Neural crest cell (in vitro differentiated cells): ENCODE measurements around the gene KRT23. TPM values are rescaled to one million over a fixed set of nuclear protein-coding genes. Genes with fewer than 3 reads are reported as not detected.

Experiments used
- DNase-seq: peaks from one replicate; pipeline ENCODE4 v3.0.0; 2021; ENCODE audit warnings: low read depth, mixed read lengths, low spot score
- H3K27ac Mint-ChIP-seq: one replicate; pipeline ENCODE4 v1.8.0; 2021; ENCODE audit warnings: mild to moderate bottlenecking, mixed read lengths; ENCODE audit not compliant: unreplicated experiment
- H3K27me3 Mint-ChIP-seq: 2 replicates; pipeline ENCODE4 v1.8.0; 2021; ENCODE audit warnings: low read depth, mild to moderate bottlenecking, mixed read lengths
- H3K36me3 Mint-ChIP-seq: 2 replicates; pipeline ENCODE4 v1.8.0; 2021; ENCODE audit warnings: low read depth, mild to moderate bottlenecking, mixed read lengths
- H3K4me1 Mint-ChIP-seq: 2 replicates; pipeline ENCODE4 v1.8.0; 2021; ENCODE audit warnings: mixed read lengths
- H3K4me3 Mint-ChIP-seq: one replicate; pipeline ENCODE4 v1.8.0; 2021; ENCODE audit warnings: mild to moderate bottlenecking, mixed read lengths
- H3K9me3 Mint-ChIP-seq: 2 replicates; pipeline ENCODE4 v1.8.0; 2021; ENCODE audit warnings: mixed read lengths
- total RNA-seq: library from RNA; stranded (reverse); gene quantifications from 2 replicates; pipeline ENCODE4 v1.2.1, GENCODE V29; 2021
- TF ChIP-seq, protein P1 (sequence below): fragments of 200-600 bp; sonication (generic); conservative IDR thresholded peaks from 2 replicates; pipeline ENCODE4 v1.5.0; 2021; ENCODE audit warnings: antibody characterized with exemption, mild to moderate bottlenecking

Gene KRT23
- total RNA-seq, 1 donor from 2014 or later = not detected

DNA sequence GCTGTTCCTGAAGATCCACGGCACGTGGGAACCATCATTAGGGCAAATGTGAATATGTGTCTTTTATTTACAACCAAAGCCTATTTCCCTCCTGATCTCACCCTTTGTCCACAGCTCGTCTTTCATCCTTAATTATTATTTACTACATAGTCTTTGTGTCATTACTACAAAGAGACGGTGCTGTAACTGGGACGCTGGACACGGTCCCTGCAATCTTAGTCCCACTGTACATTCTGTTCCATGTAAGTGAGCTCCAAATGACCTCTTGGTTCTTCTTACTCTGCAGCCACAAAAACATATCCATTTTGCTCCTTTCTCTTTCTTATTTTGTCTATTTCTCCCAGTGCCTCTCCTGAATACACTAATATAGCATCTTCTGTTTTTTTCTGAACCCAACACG, 12.7 kb upstream of the KRT23 start:
- H3K9me3 Mint-ChIP-seq = no peaks in the 10 kb centered on the region
- no peak overlapping the region for H3K4me3 Mint-ChIP-seq
- H3K4me1 Mint-ChIP-seq = peaks cover 17% of the 10 kb centered on the region
- TF ChIP-seq, protein P1, sequence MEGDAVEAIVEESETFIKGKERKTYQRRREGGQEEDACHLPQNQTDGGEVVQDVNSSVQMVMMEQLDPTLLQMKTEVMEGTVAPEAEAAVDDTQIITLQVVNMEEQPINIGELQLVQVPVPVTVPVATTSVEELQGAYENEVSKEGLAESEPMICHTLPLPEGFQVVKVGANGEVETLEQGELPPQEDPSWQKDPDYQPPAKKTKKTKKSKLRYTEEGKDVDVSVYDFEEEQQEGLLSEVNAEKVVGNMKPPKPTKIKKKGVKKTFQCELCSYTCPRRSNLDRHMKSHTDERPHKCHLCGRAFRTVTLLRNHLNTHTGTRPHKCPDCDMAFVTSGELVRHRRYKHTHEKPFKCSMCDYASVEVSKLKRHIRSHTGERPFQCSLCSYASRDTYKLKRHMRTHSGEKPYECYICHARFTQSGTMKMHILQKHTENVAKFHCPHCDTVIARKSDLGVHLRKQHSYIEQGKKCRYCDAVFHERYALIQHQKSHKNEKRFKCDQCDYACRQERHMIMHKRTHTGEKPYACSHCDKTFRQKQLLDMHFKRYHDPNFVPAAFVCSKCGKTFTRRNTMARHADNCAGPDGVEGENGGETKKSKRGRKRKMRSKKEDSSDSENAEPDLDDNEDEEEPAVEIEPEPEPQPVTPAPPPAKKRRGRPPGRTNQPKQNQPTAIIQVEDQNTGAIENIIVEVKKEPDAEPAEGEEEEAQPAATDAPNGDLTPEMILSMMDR = no peak
- H3K27ac Mint-ChIP-seq = no peak overlapping the region
- no peak for DNase-seq
- H3K36me3 Mint-ChIP-seq = no peaks in the 10 kb centered on the region
- H3K27me3 Mint-ChIP-seq = peaks cover 2% of the 10 kb centered on the region

DNA sequence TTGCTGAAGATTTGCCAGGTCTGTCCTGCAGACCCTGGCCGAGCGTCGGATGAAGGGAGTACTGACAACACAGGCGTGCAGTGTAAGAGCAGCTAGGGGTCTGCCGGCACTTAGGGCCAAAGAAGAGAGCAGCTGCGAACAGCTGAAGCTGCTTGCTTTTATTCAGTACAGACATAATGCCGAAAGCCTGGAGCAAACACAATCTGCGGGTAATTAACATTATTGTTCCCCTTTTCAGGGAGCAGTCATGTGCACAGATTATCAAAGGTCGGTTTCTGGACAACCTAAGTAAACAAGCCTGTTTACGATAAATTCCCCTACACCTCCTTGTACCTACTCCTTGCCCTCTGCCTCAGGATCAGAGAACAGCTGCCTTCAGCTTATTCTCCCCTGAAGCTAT, 12.0 kb upstream of the KRT23 start:
- H3K27ac Mint-ChIP-seq = no peak overlapping the region
- TF ChIP-seq, protein P1 = no peak
- H3K9me3 Mint-ChIP-seq = no peaks in the 10 kb centered on the region
- no peak overlapping the region for H3K4me3 Mint-ChIP-seq
- H3K4me1 Mint-ChIP-seq = peaks cover 18% of the 10 kb centered on the region
- no peaks in the 10 kb centered on the region for H3K36me3 Mint-ChIP-seq
- peaks cover 2% of the 10 kb centered on the region for H3K27me3 Mint-ChIP-seq
- DNase-seq = no peak

DNA sequence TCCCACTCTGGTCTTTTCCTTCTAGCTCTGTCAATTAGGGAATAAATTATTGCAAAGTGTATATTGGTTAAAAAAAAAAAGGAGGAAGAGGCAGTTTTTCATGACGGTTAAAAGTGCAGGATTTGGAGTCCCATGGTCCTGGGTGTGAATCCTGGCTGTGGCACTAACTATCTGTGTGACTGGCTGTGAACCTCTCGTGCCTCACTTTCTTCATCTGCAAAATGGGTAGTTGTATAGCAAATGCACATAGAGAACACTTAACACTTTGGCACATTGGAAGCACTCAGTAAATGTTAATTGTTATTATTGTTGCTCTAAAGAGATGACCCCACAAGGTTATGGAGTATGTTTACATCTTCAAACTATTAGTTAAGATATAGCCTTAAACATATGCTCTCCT, 10.5 kb upstream of the KRT23 start:
- H3K36me3 Mint-ChIP-seq = no peaks in the 10 kb centered on the region
- TF ChIP-seq, protein P1 = no peak
- no peak for DNase-seq
- H3K27ac Mint-ChIP-seq = no peak overlapping the region
- peaks cover 2% of the 10 kb centered on the region for H3K27me3 Mint-ChIP-seq
- H3K4me1 Mint-ChIP-seq = peaks cover 18% of the 10 kb centered on the region
- no peak overlapping the region for H3K4me3 Mint-ChIP-seq
- H3K9me3 Mint-ChIP-seq = no peaks in the 10 kb centered on the region

DNA sequence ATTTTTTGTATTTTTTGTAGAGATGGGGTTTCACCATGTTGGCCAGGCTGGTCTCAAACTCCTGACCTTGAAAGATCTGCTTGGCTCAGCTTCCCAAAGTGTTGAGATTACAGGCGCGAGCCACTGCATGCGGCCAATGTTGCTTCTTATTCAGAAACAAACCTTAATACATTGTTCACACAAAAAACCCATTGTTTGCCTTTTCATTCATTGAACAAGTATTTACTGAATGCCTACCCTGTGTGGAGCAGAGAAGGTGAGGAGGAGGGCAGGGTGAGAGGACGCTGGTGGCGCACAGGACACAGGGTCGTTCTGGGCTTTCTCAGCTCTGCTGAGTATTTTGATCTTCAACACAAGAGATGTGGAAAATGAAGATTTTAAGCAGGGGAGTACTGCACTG, 8.0 kb upstream of the KRT23 start:
- peaks cover 2% of the 10 kb centered on the region for H3K27me3 Mint-ChIP-seq

DNA sequence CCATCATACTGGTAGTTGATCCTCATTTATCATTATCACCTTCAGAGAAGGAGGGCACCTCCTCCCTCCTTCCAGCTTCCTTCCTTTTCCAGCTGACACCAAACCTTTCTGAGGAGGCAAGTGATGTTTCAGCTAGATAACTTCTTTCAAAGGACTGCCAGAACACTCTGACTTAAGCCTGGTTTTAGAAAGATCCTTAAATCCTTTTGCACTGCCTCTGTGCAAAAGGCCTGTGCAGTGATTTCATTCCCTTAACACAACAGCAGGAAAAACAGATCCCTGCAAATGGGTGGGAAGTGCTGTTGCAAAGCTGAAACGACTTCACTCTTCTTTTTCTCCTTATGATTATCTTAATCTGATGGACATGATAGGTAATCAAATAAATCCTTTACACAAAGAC, 7.1 kb upstream of the KRT23 start:
- peaks cover 19% of the 10 kb centered on the region for H3K4me1 Mint-ChIP-seq
- H3K27me3 Mint-ChIP-seq = peaks cover 2% of the 10 kb centered on the region
- H3K9me3 Mint-ChIP-seq = no peaks in the 10 kb centered on the region
- DNase-seq = no peak
- TF ChIP-seq, protein P1 = no peak
- H3K27ac Mint-ChIP-seq = no peak overlapping the region
- no peak overlapping the region for H3K4me3 Mint-ChIP-seq
- H3K36me3 Mint-ChIP-seq = no peaks in the 10 kb centered on the region

More for the DNA sequence above, 8.0 kb upstream of the KRT23 start:
- H3K4me3 Mint-ChIP-seq = no peak overlapping the region
- TF ChIP-seq, protein P1 = no peak
- no peaks in the 10 kb centered on the region for H3K9me3 Mint-ChIP-seq
- peaks cover 21% of the 10 kb centered on the region for H3K4me1 Mint-ChIP-seq
- DNase-seq = no peak
- no peak overlapping the region for H3K27ac Mint-ChIP-seq
- no peaks in the 10 kb centered on the region for H3K36me3 Mint-ChIP-seq

DNA sequence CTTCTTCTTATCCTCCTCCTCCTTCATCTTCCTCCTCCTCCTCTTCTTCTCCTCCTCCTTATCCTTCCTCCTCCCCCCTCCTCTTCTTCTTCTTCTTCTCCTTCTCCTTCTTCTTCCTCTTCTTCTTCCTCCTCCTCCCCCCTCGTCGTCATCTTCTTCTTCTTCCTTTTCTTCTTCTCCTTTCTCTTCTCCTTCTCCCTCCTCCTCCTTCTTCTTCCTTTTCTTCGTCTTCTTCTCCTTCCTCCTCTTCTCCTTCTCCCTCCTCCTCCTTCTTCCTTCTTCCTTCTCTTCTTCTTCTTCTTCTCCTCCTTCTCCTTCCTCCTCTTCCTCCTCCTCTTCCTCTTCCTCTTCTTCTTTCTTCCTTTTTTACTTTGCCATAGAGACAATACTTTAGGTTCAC, 5.1 kb upstream of the KRT23 start:
- Mint-ChIP-seq H3K9me3 (no peaks in the 10 kb centered on the region), H3K36me3 (no peaks in the 10 kb centered on the region), H3K4me1 (peaks cover 11% of the 10 kb centered on the region), H3K4me3 (no peak overlapping the region), H3K27me3 (peaks cover 2% of the 10 kb centered on the region), H3K27ac (no peak overlapping the region)
- TF ChIP-seq, protein P1 = no peak
- DNase-seq = no peak
